SK-N-SH (cell line): Measurements from ENCODE around the gene GMPR. TPM values are rescaled to one million over a fixed set of nuclear protein-coding genes. Genes with fewer than 3 reads are reported as not detected.

Experiments used
- CTCF ChIA-PET: fragments of 300-600, 350-600 bp; formaldehyde crosslinking; extraction: SDS; loops from one replicate; lab custom pipeline; 2021; lab: Yijun Ruan, JAX
- POLR2A ChIA-PET: fragments of 350-600 bp; sonication (Branson Sonifier 250); formaldehyde crosslinking; extraction: SDS; loops from one replicate; lab custom pipeline; 2020; ENCODE audit warnings: antibody characterized with exemption, inconsistent platforms; lab: Yijun Ruan, JAX
- DNase-seq: peaks from one replicate; pipeline ENCODE4 v3.0.0; 2012
- H2AFZ ChIP-seq: fragments of 200-600 bp; sonication (generic); 2 replicates; pipeline ENCODE4 v1.8.1; 2016; ENCODE audit warnings: antibody characterized with exemption, mild to moderate bottlenecking, low read depth
- H3F3A ChIP-seq: fragments of 200-600 bp; sonication (generic); replicated peaks from 2 replicates; pipeline ENCODE3; 2016; ENCODE audit warnings: antibody characterized with exemption, mild to moderate bottlenecking; ENCODE audit not compliant: insufficient read depth
- H3K27ac ChIP-seq, 2 experiments: fragments of 200-500 bp in 1 of 2; fragments of 200-600 bp in 1 of 2; sonication (Bioruptor generic) in 1 of 2; sonication (generic), shearing (Covaris generic) in 1 of 2; 2 replicates each; pipeline versions ENCODE4 v1.5.1 to v1.6.1; 2014 to 2016; ENCODE audit warnings: low read depth in 2 of 2, inconsistent platforms in 1 of 2, low read length in 1 of 2, mild to moderate bottlenecking in 1 of 2, mixed read lengths in 1 of 2
- H3K27me3 ChIP-seq: fragments of 200-600 bp; sonication (generic), shearing (Covaris generic); 2 replicates; pipeline ENCODE4 v1.6.1; 2016; ENCODE audit warnings: mixed run types; ENCODE audit not compliant: insufficient read depth
- H3K36me3 ChIP-seq, 2 experiments: fragments of 200-500 bp in 1 of 2; fragments of 200-600 bp in 1 of 2; sonication (Bioruptor generic) in 1 of 2; sonication (generic) in 1 of 2; replicated peaks in 1 of 2; 2 replicates each; pipeline versions ENCODE3 to v1.5.1; 2014 to 2016; ENCODE audit warnings: low read length in 1 of 2, mild to moderate bottlenecking in 1 of 2; ENCODE audit not compliant: insufficient read depth in 2 of 2, control insufficient read depth in 1 of 2
- H3K4me1 ChIP-seq, 2 experiments: fragments of 200-500 bp in 1 of 2; fragments of 200-600 bp in 1 of 2; sonication (Bioruptor generic) in 1 of 2; sonication (generic), shearing (Covaris generic) in 1 of 2; 2 replicates each; pipeline versions ENCODE4 v1.5.1 to v1.6.1; 2014 to 2016; ENCODE audit warnings: low read depth in 1 of 2, low read length in 1 of 2, mixed run types in 1 of 2; ENCODE audit not compliant: insufficient read depth in 2 of 2, control insufficient read depth in 1 of 2
- H3K4me2 ChIP-seq: fragments of 200-600 bp; sonication (generic), shearing (Covaris generic); 2 replicates; pipeline ENCODE4 v1.6.1; 2017; ENCODE audit warnings: mixed run types
- H3K4me3 ChIP-seq, 2 experiments: fragments of 200-500 bp in 1 of 2; fragments of 200-600 bp in 1 of 2; sonication (Bioruptor generic) in 1 of 2; sonication (generic), shearing (Covaris generic) in 1 of 2; 2 replicates each; pipeline versions ENCODE4 v1.5.1 to v1.8.1; 2014 to 2016; ENCODE audit warnings: low read depth in 2 of 2, inconsistent platforms in 1 of 2, low read length in 1 of 2, mild to moderate bottlenecking in 1 of 2, mixed read lengths in 1 of 2, moderate library complexity in 1 of 2
- H3K79me2 ChIP-seq: fragments of 200-600 bp; sonication (generic); 2 replicates; pipeline ENCODE4 v1.8.1; 2017; ENCODE audit warnings: mild to moderate bottlenecking; ENCODE audit not compliant: insufficient read depth
- H3K9ac ChIP-seq: fragments of 200-600 bp; sonication (generic); 2 replicates; pipeline ENCODE4 v1.6.1; 2017; ENCODE audit warnings: mixed run types
- H3K9me2 ChIP-seq: fragments of 200-600 bp; sonication (generic); 2 replicates; pipeline ENCODE4 v1.6.1; 2017; ENCODE audit warnings: mixed run types
- H3K9me3 ChIP-seq: fragments of 200-600 bp; sonication (generic); 2 replicates; pipeline ENCODE4 v1.6.1; 2017; ENCODE audit warnings: mixed run types, mild to moderate bottlenecking, moderate library complexity
- H4K20me1 ChIP-seq: fragments of 200-600 bp; sonication (generic); 2 replicates; pipeline ENCODE4 v1.6.1; 2017; ENCODE audit warnings: mild to moderate bottlenecking, mixed run types; ENCODE audit not compliant: insufficient read depth
- CHD2 ChIP-seq: fragments of 150-350 bp; IDR thresholded peaks from 2 replicates; pipeline ENCODE4 v1.6.1; 2018; ENCODE audit warnings: low read length; ENCODE audit not compliant: partially characterized antibody
- FOXJ3 ChIP-seq: sonication (generic); formaldehyde crosslinking; IDR thresholded peaks from 2 replicates; pipeline ENCODE4 v1.5.1; 2020; ENCODE audit warnings: mild to moderate bottlenecking, missing genetic modification reagents
- FOXM1 ChIP-seq: IDR thresholded peaks from 2 replicates; pipeline ENCODE4 v1.4.0; 2012; ENCODE audit warnings: low read depth, mild to moderate bottlenecking
- GABPA ChIP-seq: IDR thresholded peaks from 2 replicates; pipeline ENCODE4 v1.4.0; 2012; ENCODE audit warnings: low read depth, mild to moderate bottlenecking
- GATA2 ChIP-seq: sonication (generic); formaldehyde crosslinking; IDR thresholded peaks from 2 replicates; pipeline ENCODE4 v1.5.0; 2020; ENCODE audit warnings: mild to moderate bottlenecking, missing genetic modification reagents
- JUND ChIP-seq: IDR thresholded peaks from 2 replicates; pipeline ENCODE4 v1.4.0; 2012
- MEF2A ChIP-seq: IDR thresholded peaks from 2 replicates; pipeline ENCODE4 v1.4.0; 2012; ENCODE audit warnings: low read depth, borderline replicate concordance
- NRF1 ChIP-seq: IDR thresholded peaks from 2 replicates; pipeline ENCODE4 v1.6.1; 2012; ENCODE audit warnings: low read depth, mild to moderate bottlenecking, low read length
- POLR2AphosphoS5 ChIP-seq: IDR thresholded peaks from 2 replicates; pipeline ENCODE4 v1.6.1; 2012; ENCODE audit warnings: low read depth, low read length
- RAD21 ChIP-seq: IDR thresholded peaks from 2 replicates; pipeline ENCODE4 v1.6.1; 2012; ENCODE audit warnings: mild to moderate bottlenecking, low read length
- RCOR1 ChIP-seq: fragments of 150-350 bp; IDR thresholded peaks from 2 replicates; pipeline ENCODE4 v1.6.1; 2017; ENCODE audit warnings: antibody characterized with exemption, low read length
- TAF1 ChIP-seq: IDR thresholded peaks from 2 replicates; pipeline ENCODE4 v1.6.1; 2012; ENCODE audit warnings: low read depth, mild to moderate bottlenecking, low read length, moderate library complexity, borderline replicate concordance
- TCF12 ChIP-seq: IDR thresholded peaks from 2 replicates; pipeline ENCODE4 v1.4.0; 2012
- WGBS: methylation state at CpG from one replicate; pipeline ENCODE4 v1.1.6; 2017; ENCODE audit warnings: low lambda C conversion rate; 5-methylcytosine and 5-hydroxymethylcytosine counted together
- polyA plus RNA-seq, 3 experiments: library from polyadenylated mRNA; depleted of rRNA; stranded (reverse); fragments of >200 nt; gene quantifications; 2 replicates each; pipeline ENCODE4 v1.2.3, GENCODE V29; 2012
- TF ChIP-seq, protein P1 (sequence below): fragments of 150-350 bp; IDR thresholded peaks from 2 replicates; pipeline ENCODE4 v1.6.1; 2017; ENCODE audit warnings: antibody characterized with exemption, low read length, low read depth, borderline replicate concordance
- TF ChIP-seq, protein P2 (sequence below): IDR thresholded peaks from 2 replicates; pipeline ENCODE4 v1.4.0; 2012; ENCODE audit warnings: low read depth, borderline replicate concordance

The GMPR gene
- polyA plus RNA-seq, 1 of the 3 experiments (the other 2 are of a cell fraction), result 21.0 TPM

- WGBS, result 97% methylated on average over 5 of the region's 5 CpGs
These were observed 5.3 kb downstream of the GMPR start for GRCh38 chr6:16243664-16244063.

GRCh38 chr6:16244446-16244845 is 6.1 kb downstream of the GMPR start:
- WGBS, result 88% methylated on average over 5 of the region's 5 CpGs
- Histone ChIP-seq H3K4me1 (peaks cover 0 to 3% of the 10 kb centered on the region in 2 experiments; a peak in 1 of 4 replicates), H3K4me2 (no peak overlapping the region), H3K9ac (no peak overlapping the region), H2AFZ (no peak overlapping the region), H4K20me1 (no peaks in the 10 kb centered on the region), H3F3A (no peaks in the 10 kb centered on the region), H3K4me3 (no peak overlapping the region), H3K27me3 (no peaks in the 10 kb centered on the region), H3K36me3 (peaks cover 0 to 4% of the 10 kb centered on the region in 2 experiments), H3K9me2 (no peaks in the 10 kb centered on the region), H3K79me2 (no peaks in the 10 kb centered on the region), H3K27ac (no peak overlapping the region), H3K9me3 (no peaks in the 10 kb centered on the region)
- no peak for TF ChIP-seq FOXM1
- TF ChIP-seq, protein P1, sequence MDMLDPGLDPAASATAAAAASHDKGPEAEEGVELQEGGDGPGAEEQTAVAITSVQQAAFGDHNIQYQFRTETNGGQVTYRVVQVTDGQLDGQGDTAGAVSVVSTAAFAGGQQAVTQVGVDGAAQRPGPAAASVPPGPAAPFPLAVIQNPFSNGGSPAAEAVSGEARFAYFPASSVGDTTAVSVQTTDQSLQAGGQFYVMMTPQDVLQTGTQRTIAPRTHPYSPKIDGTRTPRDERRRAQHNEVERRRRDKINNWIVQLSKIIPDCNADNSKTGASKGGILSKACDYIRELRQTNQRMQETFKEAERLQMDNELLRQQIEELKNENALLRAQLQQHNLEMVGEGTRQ, result no peak
- no peak for TF ChIP-seq FOXJ3 (CRISPR knock-in tag)
- TF ChIP-seq JUND, result no peak
- no peak for TF ChIP-seq MEF2A
- no peak for TF ChIP-seq TAF1
- no peak for TF ChIP-seq CHD2
- TF ChIP-seq RAD21, result no peak
- no peak for TF ChIP-seq NRF1
- TF ChIP-seq GABPA, result no peak
- TF ChIP-seq, protein P2, sequence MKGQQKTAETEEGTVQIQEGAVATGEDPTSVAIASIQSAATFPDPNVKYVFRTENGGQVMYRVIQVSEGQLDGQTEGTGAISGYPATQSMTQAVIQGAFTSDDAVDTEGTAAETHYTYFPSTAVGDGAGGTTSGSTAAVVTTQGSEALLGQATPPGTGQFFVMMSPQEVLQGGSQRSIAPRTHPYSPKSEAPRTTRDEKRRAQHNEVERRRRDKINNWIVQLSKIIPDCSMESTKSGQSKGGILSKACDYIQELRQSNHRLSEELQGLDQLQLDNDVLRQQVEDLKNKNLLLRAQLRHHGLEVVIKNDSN, result no peak
- no peak for DNase-seq
- ChIA-PET CTCF (interaction anchor here (1.2 kb wide), 1 partner anchor 61 kb away, joined by 3 read pairs; no protein-coding TSS in a partner anchor), POLR2A (no interaction called here)

More at GRCh38 chr6:16243664-16244063, 5.3 kb downstream of the GMPR start:
- H3K27ac ChIP-seq, result no peak overlapping the region
- no peaks in the 10 kb centered on the region for H3F3A ChIP-seq
- ChIA-PET POLR2A (interaction anchor here (0.6 kb wide), 1 partner anchor 295 kb away, joined by 3 read pairs; no protein-coding TSS in a partner anchor), CTCF (interaction anchor here (1.1 to 1.2 kb wide), 2 partner anchors 60 to 88 kb away, joined by 3 read pairs; no protein-coding TSS in a partner anchor)
- no peaks in the 10 kb centered on the region for H3K9me2 ChIP-seq
- DNase-seq, result no peak
- no peak overlapping the region for H3K9ac ChIP-seq
- peaks cover 0 to 9% of the 10 kb centered on the region in 2 experiments; a peak in 1 of 4 replicates for H3K4me1 ChIP-seq
- H3K4me3 ChIP-seq, result no peak overlapping the region
- TF ChIP-seq JUND (no peak), RCOR1 (no peak), TCF12 (no peak), CHD2 (no peak), GATA2 (CRISPR knock-in tag) (no peak), POLR2AphosphoS5 (no peak)
- TF ChIP-seq, protein P1, result no peak
- H3K9me3 ChIP-seq, result no peaks in the 10 kb centered on the region
- H3K79me2 ChIP-seq, result no peaks in the 10 kb centered on the region
- no peaks in the 10 kb centered on the region for H3K27me3 ChIP-seq
- H4K20me1 ChIP-seq, result no peaks in the 10 kb centered on the region
- no peak overlapping the region for H3K4me2 ChIP-seq
- H2AFZ ChIP-seq, result no peak overlapping the region
- peaks cover 0 to 4% of the 10 kb centered on the region in 2 experiments for H3K36me3 ChIP-seq
